DOHH2 (cell line): ENCODE results near the gene AURKA.

Experiments used
- H3F3A ChIP-seq: fragments of 200-600 bp; sonication (generic), shearing (Covaris generic); 2 replicates; pipeline ENCODE4 v1.6.0; 2016; ENCODE audit warnings: antibody characterized with exemption, mild to moderate bottlenecking; ENCODE audit not compliant: control insufficient read depth, insufficient read depth
- H3K27ac ChIP-seq: fragments of 200-600 bp; sonication (generic); 2 replicates; pipeline ENCODE4 v1.5.1; 2014; ENCODE audit warnings: low read depth, mild to moderate bottlenecking, low read length, moderate library complexity
- H3K27me3 ChIP-seq: fragments of 200-600 bp; sonication (generic); 2 replicates; pipeline ENCODE4 v1.6.1; 2014; ENCODE audit warnings: mild to moderate bottlenecking, low read length, mixed read lengths; ENCODE audit not compliant: control insufficient read depth
- H3K36me3 ChIP-seq: fragments of 200-600 bp; sonication (generic); 2 replicates; pipeline ENCODE4 v1.6.1; 2014; ENCODE audit warnings: mild to moderate bottlenecking, low read length, moderate library complexity, mixed read lengths; ENCODE audit not compliant: control insufficient read depth
- H3K4me1 ChIP-seq: fragments of 200-600 bp; sonication (generic); 2 replicates; pipeline ENCODE4 v1.6.1; 2014; ENCODE audit warnings: mild to moderate bottlenecking, low read length, mixed read lengths; ENCODE audit not compliant: control insufficient read depth
- H3K4me2 ChIP-seq: fragments of 200-600 bp; sonication (generic); 2 replicates; pipeline ENCODE4 v1.6.0; 2014; ENCODE audit warnings: mild to moderate bottlenecking, low read length, moderate library complexity
- H3K4me3 ChIP-seq: fragments of 200-600 bp; sonication (generic); 2 replicates; pipeline ENCODE4 v1.5.1; 2014; ENCODE audit warnings: mild to moderate bottlenecking, low read length, mixed read lengths
- H3K79me2 ChIP-seq: fragments of 200-600 bp; sonication (generic); 2 replicates; pipeline ENCODE4 v1.6.1; 2014; ENCODE audit warnings: mild to moderate bottlenecking, low read length, mixed read lengths; ENCODE audit not compliant: control insufficient read depth
- H3K9me2 ChIP-seq: fragments of 200-600 bp; sonication (generic); replicated peaks from 2 replicates; pipeline ENCODE4 v1.6.1; 2014; ENCODE audit warnings: mild to moderate bottlenecking, low read length, mixed read lengths; ENCODE audit not compliant: control insufficient read depth
- H3K9me3 ChIP-seq: fragments of 200-600 bp; sonication (generic); 2 replicates; pipeline ENCODE4 v1.6.1; 2014; ENCODE audit warnings: antibody characterized with exemption, low read length, mixed read lengths; ENCODE audit not compliant: control insufficient read depth, insufficient read depth
- H4K20me1 ChIP-seq: fragments of 200-600 bp; sonication (generic); 2 replicates; pipeline ENCODE4 v1.6.0; 2014; ENCODE audit warnings: low read depth, mild to moderate bottlenecking, antibody characterized with exemption, low read length, moderate library complexity; ENCODE audit not compliant: control insufficient read depth, insufficient read depth
- EZH2phosphoT487 ChIP-seq: fragments of 200-600 bp; sonication (generic); IDR thresholded peaks from 2 replicates; pipeline ENCODE4 v1.6.1; 2017; ENCODE audit warnings: borderline replicate concordance, mild to moderate bottlenecking, antibody characterized with exemption, low read length, moderate library complexity, mixed read lengths
- TF ChIP-seq, protein P1 (sequence below): fragments of 200-600 bp; sonication (generic); IDR thresholded peaks from one replicate; pipeline ENCODE4 v1.5.1; 2014; ENCODE audit warnings: antibody characterized with exemption, mild to moderate bottlenecking, low read depth, low read length; ENCODE audit not compliant: poor library complexity, severe bottlenecking

The AURKA gene

GRCh38 chr20:56348746-56349145 is 43.3 kb downstream of the AURKA start:
- no peak overlapping the region for H3K4me2 ChIP-seq

GRCh38 chr20:56348305-56348693 is 43.7 kb downstream of the AURKA start:
- no peaks in the 10 kb centered on the region for H3K9me3 ChIP-seq
- no peaks in the 10 kb centered on the region for H3F3A ChIP-seq
- no peaks in the 10 kb centered on the region for H4K20me1 ChIP-seq
- H3K4me2 ChIP-seq, result no peak overlapping the region
- no peak overlapping the region for H3K27ac ChIP-seq
- H3K4me3 ChIP-seq, result no peak overlapping the region
- H3K4me1 ChIP-seq, result no peaks in the 10 kb centered on the region
- no peaks in the 10 kb centered on the region for H3K9me2 ChIP-seq
- H3K36me3 ChIP-seq, result no peaks in the 10 kb centered on the region
- peaks cover 12% of the 10 kb centered on the region for H3K27me3 ChIP-seq
- no peaks in the 10 kb centered on the region for H3K79me2 ChIP-seq
- no peak for TF ChIP-seq EZH2phosphoT487
- TF ChIP-seq, protein P1, sequence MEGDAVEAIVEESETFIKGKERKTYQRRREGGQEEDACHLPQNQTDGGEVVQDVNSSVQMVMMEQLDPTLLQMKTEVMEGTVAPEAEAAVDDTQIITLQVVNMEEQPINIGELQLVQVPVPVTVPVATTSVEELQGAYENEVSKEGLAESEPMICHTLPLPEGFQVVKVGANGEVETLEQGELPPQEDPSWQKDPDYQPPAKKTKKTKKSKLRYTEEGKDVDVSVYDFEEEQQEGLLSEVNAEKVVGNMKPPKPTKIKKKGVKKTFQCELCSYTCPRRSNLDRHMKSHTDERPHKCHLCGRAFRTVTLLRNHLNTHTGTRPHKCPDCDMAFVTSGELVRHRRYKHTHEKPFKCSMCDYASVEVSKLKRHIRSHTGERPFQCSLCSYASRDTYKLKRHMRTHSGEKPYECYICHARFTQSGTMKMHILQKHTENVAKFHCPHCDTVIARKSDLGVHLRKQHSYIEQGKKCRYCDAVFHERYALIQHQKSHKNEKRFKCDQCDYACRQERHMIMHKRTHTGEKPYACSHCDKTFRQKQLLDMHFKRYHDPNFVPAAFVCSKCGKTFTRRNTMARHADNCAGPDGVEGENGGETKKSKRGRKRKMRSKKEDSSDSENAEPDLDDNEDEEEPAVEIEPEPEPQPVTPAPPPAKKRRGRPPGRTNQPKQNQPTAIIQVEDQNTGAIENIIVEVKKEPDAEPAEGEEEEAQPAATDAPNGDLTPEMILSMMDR, result no peak

More at GRCh38 chr20:56348746-56349145, 43.3 kb downstream of the AURKA start:
- H3K4me1 ChIP-seq, result no peaks in the 10 kb centered on the region
- H4K20me1 ChIP-seq, result no peaks in the 10 kb centered on the region
- H3K36me3 ChIP-seq, result no peaks in the 10 kb centered on the region
- TF ChIP-seq, protein P1, result no peak
- TF ChIP-seq EZH2phosphoT487, result no peak
- H3K9me3 ChIP-seq, result no peaks in the 10 kb centered on the region
- H3K9me2 ChIP-seq, result no peaks in the 10 kb centered on the region
- peaks cover 14% of the 10 kb centered on the region for H3K27me3 ChIP-seq
- no peaks in the 10 kb centered on the region for H3K79me2 ChIP-seq
- no peak overlapping the region for H3K4me3 ChIP-seq
- no peaks in the 10 kb centered on the region for H3F3A ChIP-seq
- no peak overlapping the region for H3K27ac ChIP-seq

- no peak overlapping the region for H3K27ac ChIP-seq
- H3K4me3 ChIP-seq, result no peak overlapping the region
- H4K20me1 ChIP-seq, result no peaks in the 10 kb centered on the region
- H3F3A ChIP-seq, result no peaks in the 10 kb centered on the region
- H3K36me3 ChIP-seq, result no peaks in the 10 kb centered on the region
- no peaks in the 10 kb centered on the region for H3K79me2 ChIP-seq
- TF ChIP-seq, protein P1, result no peak
- no peak for TF ChIP-seq EZH2phosphoT487
- H3K27me3 ChIP-seq, result peaks cover 7% of the 10 kb centered on the region
- H3K4me1 ChIP-seq, result no peaks in the 10 kb centered on the region
- H3K4me2 ChIP-seq, result no peak overlapping the region
- no peaks in the 10 kb centered on the region for H3K9me3 ChIP-seq
- no peaks in the 10 kb centered on the region for H3K9me2 ChIP-seq
Observed at GRCh38 chr20:56347628-56348304, 44.2 kb downstream of the AURKA start.
